DOHH2 (cell line): Measurements from ENCODE around the gene KCTD5.

Source experiments
- H3F3A ChIP-seq: fragments of 200-600 bp; sonication (generic), shearing (Covaris generic); 2 replicates; pipeline ENCODE4 v1.6.0; 2016; ENCODE audit warnings: antibody characterized with exemption, mild to moderate bottlenecking; ENCODE audit not compliant: control insufficient read depth, insufficient read depth
- H3K27ac ChIP-seq: fragments of 200-600 bp; sonication (generic); 2 replicates; pipeline ENCODE4 v1.5.1; 2014; ENCODE audit warnings: low read depth, mild to moderate bottlenecking, low read length, moderate library complexity
- H3K27me3 ChIP-seq: fragments of 200-600 bp; sonication (generic); 2 replicates; pipeline ENCODE4 v1.6.1; 2014; ENCODE audit warnings: mild to moderate bottlenecking, low read length, mixed read lengths; ENCODE audit not compliant: control insufficient read depth
- H3K36me3 ChIP-seq: fragments of 200-600 bp; sonication (generic); 2 replicates; pipeline ENCODE4 v1.6.1; 2014; ENCODE audit warnings: mild to moderate bottlenecking, low read length, moderate library complexity, mixed read lengths; ENCODE audit not compliant: control insufficient read depth
- H3K4me1 ChIP-seq: fragments of 200-600 bp; sonication (generic); 2 replicates; pipeline ENCODE4 v1.6.1; 2014; ENCODE audit warnings: mild to moderate bottlenecking, low read length, mixed read lengths; ENCODE audit not compliant: control insufficient read depth
- H3K4me2 ChIP-seq: fragments of 200-600 bp; sonication (generic); 2 replicates; pipeline ENCODE4 v1.6.0; 2014; ENCODE audit warnings: mild to moderate bottlenecking, low read length, moderate library complexity
- H3K4me3 ChIP-seq: fragments of 200-600 bp; sonication (generic); 2 replicates; pipeline ENCODE4 v1.5.1; 2014; ENCODE audit warnings: mild to moderate bottlenecking, low read length, mixed read lengths
- H3K79me2 ChIP-seq: fragments of 200-600 bp; sonication (generic); 2 replicates; pipeline ENCODE4 v1.6.1; 2014; ENCODE audit warnings: mild to moderate bottlenecking, low read length, mixed read lengths; ENCODE audit not compliant: control insufficient read depth
- H3K9me2 ChIP-seq: fragments of 200-600 bp; sonication (generic); replicated peaks from 2 replicates; pipeline ENCODE4 v1.6.1; 2014; ENCODE audit warnings: mild to moderate bottlenecking, low read length, mixed read lengths; ENCODE audit not compliant: control insufficient read depth
- H3K9me3 ChIP-seq: fragments of 200-600 bp; sonication (generic); 2 replicates; pipeline ENCODE4 v1.6.1; 2014; ENCODE audit warnings: antibody characterized with exemption, low read length, mixed read lengths; ENCODE audit not compliant: control insufficient read depth, insufficient read depth
- H4K20me1 ChIP-seq: fragments of 200-600 bp; sonication (generic); 2 replicates; pipeline ENCODE4 v1.6.0; 2014; ENCODE audit warnings: low read depth, mild to moderate bottlenecking, antibody characterized with exemption, low read length, moderate library complexity; ENCODE audit not compliant: control insufficient read depth, insufficient read depth
- EZH2phosphoT487 ChIP-seq: fragments of 200-600 bp; sonication (generic); IDR thresholded peaks from 2 replicates; pipeline ENCODE4 v1.6.1; 2017; ENCODE audit warnings: borderline replicate concordance, mild to moderate bottlenecking, antibody characterized with exemption, low read length, moderate library complexity, mixed read lengths
- TF ChIP-seq, protein P1 (sequence below): fragments of 200-600 bp; sonication (generic); IDR thresholded peaks from one replicate; pipeline ENCODE4 v1.5.1; 2014; ENCODE audit warnings: antibody characterized with exemption, mild to moderate bottlenecking, low read depth, low read length; ENCODE audit not compliant: poor library complexity, severe bottlenecking

The KCTD5 gene

DNA sequence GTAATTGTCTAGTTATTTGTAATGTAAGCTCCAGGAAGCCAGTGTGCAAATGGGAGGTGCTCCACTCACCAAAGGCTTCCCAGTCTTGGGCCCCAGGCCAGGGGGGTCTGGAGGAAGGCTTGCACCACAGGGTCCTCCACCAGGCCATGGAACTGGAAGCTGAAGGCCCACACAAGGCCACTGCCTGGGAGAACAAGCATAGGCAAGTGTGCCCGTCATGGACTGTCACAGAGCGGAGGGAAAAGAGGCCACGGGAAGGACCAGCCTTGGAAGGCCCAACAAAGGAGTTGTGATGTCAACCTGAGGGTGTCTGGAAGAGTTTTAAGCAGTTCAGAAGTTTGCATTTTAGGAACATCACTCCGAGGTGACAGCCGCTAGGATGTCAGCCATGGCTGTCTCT is 67.2 kb downstream of the KCTD5 start:
- Histone ChIP-seq H3K27ac (no peak overlapping the region), H3K79me2 (peaks cover 47% of the 10 kb centered on the region), H3F3A (peaks cover 3% of the 10 kb centered on the region; the same call in 1 of the 2 replicates), H3K27me3 (no peaks in the 10 kb centered on the region), H3K4me2 (no peak overlapping the region), H3K4me3 (no peak overlapping the region), H3K9me3 (no peaks in the 10 kb centered on the region), H3K36me3 (peaks cover 39% of the 10 kb centered on the region), H3K4me1 (peaks cover 27% of the 10 kb centered on the region), H4K20me1 (peaks cover 12% of the 10 kb centered on the region; the same call in 1 of the 2 replicates), H3K9me2 (no peaks in the 10 kb centered on the region)
- no peak for TF ChIP-seq EZH2phosphoT487
- TF ChIP-seq, protein P1, sequence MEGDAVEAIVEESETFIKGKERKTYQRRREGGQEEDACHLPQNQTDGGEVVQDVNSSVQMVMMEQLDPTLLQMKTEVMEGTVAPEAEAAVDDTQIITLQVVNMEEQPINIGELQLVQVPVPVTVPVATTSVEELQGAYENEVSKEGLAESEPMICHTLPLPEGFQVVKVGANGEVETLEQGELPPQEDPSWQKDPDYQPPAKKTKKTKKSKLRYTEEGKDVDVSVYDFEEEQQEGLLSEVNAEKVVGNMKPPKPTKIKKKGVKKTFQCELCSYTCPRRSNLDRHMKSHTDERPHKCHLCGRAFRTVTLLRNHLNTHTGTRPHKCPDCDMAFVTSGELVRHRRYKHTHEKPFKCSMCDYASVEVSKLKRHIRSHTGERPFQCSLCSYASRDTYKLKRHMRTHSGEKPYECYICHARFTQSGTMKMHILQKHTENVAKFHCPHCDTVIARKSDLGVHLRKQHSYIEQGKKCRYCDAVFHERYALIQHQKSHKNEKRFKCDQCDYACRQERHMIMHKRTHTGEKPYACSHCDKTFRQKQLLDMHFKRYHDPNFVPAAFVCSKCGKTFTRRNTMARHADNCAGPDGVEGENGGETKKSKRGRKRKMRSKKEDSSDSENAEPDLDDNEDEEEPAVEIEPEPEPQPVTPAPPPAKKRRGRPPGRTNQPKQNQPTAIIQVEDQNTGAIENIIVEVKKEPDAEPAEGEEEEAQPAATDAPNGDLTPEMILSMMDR: no peak

DNA sequence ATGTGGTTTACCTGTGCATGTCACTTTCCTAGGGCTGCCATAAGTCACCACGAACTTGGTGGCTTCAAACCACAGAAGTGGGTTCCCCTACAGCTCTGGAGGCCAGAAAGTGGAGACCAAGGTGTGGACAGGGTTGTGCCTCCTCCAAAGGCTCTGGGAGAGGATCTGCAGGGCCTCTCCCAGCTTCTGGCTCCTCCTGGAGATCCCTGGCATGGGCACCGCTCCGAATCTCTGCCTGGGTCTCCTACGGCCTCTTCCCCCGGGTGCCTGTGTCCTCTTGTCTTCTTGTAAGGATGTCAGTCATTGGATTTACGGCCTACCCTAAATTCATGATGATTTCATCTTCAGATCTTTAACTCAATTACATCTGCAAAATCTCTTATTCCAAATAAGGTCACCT is 67.6 kb downstream of the KCTD5 start:
- Histone ChIP-seq H4K20me1 (peaks cover 17% of the 10 kb centered on the region), H3K36me3 (peaks cover 43% of the 10 kb centered on the region), H3K79me2 (peaks cover 52% of the 10 kb centered on the region), H3K9me3 (no peaks in the 10 kb centered on the region), H3K27ac (no peak overlapping the region), H3K9me2 (no peaks in the 10 kb centered on the region), H3K27me3 (no peaks in the 10 kb centered on the region), H3K4me2 (no peak overlapping the region), H3K4me1 (peaks cover 32% of the 10 kb centered on the region), H3K4me3 (no peak overlapping the region), H3F3A (peaks cover 3% of the 10 kb centered on the region; the same call in 1 of the 2 replicates)
- TF ChIP-seq, protein P1: no peak
- no peak for TF ChIP-seq EZH2phosphoT487

DNA sequence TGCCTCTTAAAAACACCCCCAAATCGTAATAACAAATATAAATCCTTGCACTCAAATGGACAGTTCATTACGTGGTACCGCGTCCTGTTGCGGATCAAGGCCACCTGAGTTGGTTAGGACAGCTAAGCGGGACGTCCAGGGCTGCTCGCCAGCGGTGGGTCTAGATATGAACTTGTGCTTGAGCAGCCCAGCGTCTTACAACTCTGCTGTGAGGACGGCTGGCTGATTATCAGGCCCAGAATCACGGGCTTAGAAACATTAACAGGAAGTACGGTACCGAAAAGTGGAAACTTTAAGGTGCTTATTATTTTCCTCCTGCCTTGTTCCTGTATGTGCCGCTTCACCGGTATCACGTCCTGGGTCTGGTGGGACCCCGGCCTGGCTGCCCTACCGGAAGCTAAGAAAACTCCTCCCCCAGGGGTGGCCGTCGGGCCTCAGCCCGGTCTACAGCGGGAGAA is 69.3 kb downstream of the KCTD5 start:
- Histone ChIP-seq H3K9me2 (no peaks in the 10 kb centered on the region), H4K20me1 (peaks cover 33% of the 10 kb centered on the region), H3K4me1 (peaks cover 41% of the 10 kb centered on the region), H3K79me2 (peaks cover 69% of the 10 kb centered on the region), H3K9me3 (no peaks in the 10 kb centered on the region), H3F3A (peaks cover 7% of the 10 kb centered on the region; the same call in 1 of the 2 replicates), H3K4me3 (peak overlapping the region; percentile 98), H3K4me2 (peak overlapping the region; percentile 80), H3K27ac (peak overlapping the region; percentile 93), H3K27me3 (no peaks in the 10 kb centered on the region), H3K36me3 (peaks cover 60% of the 10 kb centered on the region)
- TF ChIP-seq, protein P1: no peak
- TF ChIP-seq EZH2phosphoT487: no peak
